Upper lobe of left lung (tissue), 6 donors: ENCODE results near the gene CBX7. TPM values are rescaled to one million over a fixed set of nuclear protein-coding genes. Genes with fewer than 3 reads are reported as not detected.

Experiments
- ATAC-seq, 2 donors: fragments of 200-7000 bp; cut with Tn5 transposase; one replicate each; pipeline ENCODE4 v1.9.1; 2022; ENCODE audit warnings: mild to moderate bottlenecking in 2 of 2, moderate library complexity in 2 of 2; ENCODE audit not compliant: low FRiP score in 2 of 2
- DNase-seq, 2 donors: peaks; one replicate each; pipeline ENCODE4 v3.0.0-alpha.2; 2019 to 2020
- H3K27ac ChIP-seq, 4 donors: fragments of 200-600 bp; sonication (generic); one replicate each; pipeline ENCODE4 v1.5.1; 2016 to 2019
- H3K27me3 ChIP-seq, 4 donors: fragments of 200-600 bp; sonication (generic); one replicate each; pipeline ENCODE4 v1.5.1; 2017 to 2019
- H3K36me3 ChIP-seq, 4 donors: fragments of 200-600 bp; sonication (generic); one replicate each; pipeline ENCODE4 v1.5.1; 2016 to 2019
- H3K4me1 ChIP-seq, 4 donors: fragments of 200-600 bp; sonication (generic); one replicate each; pipeline ENCODE4 v1.5.1; 2018 to 2019
- H3K4me3 ChIP-seq, 4 donors: fragments of 200-600 bp; sonication (generic); one replicate each; pipeline ENCODE4 v1.5.1; 2017 to 2019; ENCODE audit warnings: mild to moderate bottlenecking in 2 of 4, moderate library complexity in 1 of 4
- H3K9me3 ChIP-seq, 4 donors: fragments of 200-600 bp; sonication (generic); one replicate each; pipeline ENCODE4 v1.5.1; 2018 to 2019
- CTCF ChIP-seq, 6 experiments: fragments of 450-650 bp in 4 of 6; fragments of 200-600 bp in 2 of 6; sonication (generic) in 2 of 6; IDR thresholded peaks; one replicate each; pipeline ENCODE4 v1.5.1; 2016 to 2019; ENCODE audit warnings: antibody characterized with exemption in 6 of 6
- EP300 ChIP-seq, 4 donors: sonication (generic); formaldehyde crosslinking; IDR thresholded peaks; one replicate each; pipeline ENCODE4 v1.5.1; 2017; ENCODE audit warnings: antibody characterized with exemption in 4 of 4, control low read depth in 2 of 4
- POLR2A ChIP-seq, 4 donors: fragments of 450-650 bp; IDR thresholded peaks; one replicate each; pipeline ENCODE4 v1.5.1; 2016 to 2017; ENCODE audit warnings: antibody characterized with exemption in 4 of 4, mild to moderate bottlenecking in 2 of 4
- POLR2AphosphoS5 ChIP-seq, 2 donors: sonication (generic); formaldehyde crosslinking; IDR thresholded peaks; one replicate each; pipeline ENCODE4 v1.5.1; 2017; ENCODE audit warnings: antibody characterized with exemption in 2 of 2
- WGBS, 2 donors: methylation state at CpG; one replicate each; pipeline ENCODE4 v1.1.5; 2017 to 2018; 5-methylcytosine and 5-hydroxymethylcytosine counted together
- total RNA-seq, 6 donors: library from RNA; depleted of rRNA in 4 of 6; stranded (reverse); fragments of >200 nt in 4 of 6; gene quantifications; one replicate each; pipeline versions ENCODE4 v1.1.0 to v1.2.1, GENCODE V29; 2016 to 2021
- donor health status: DM: no; HTN: no; CAD: no; lungs with moderate emphysema.
- donor health status: DM: no; HTN: yes; CAD: no; lungs with severe emphysema.

Gene CBX7
- total RNA-seq, 6 donors from 2014 or later: 51.5 to 145 (median 60.6) TPM

DNA sequence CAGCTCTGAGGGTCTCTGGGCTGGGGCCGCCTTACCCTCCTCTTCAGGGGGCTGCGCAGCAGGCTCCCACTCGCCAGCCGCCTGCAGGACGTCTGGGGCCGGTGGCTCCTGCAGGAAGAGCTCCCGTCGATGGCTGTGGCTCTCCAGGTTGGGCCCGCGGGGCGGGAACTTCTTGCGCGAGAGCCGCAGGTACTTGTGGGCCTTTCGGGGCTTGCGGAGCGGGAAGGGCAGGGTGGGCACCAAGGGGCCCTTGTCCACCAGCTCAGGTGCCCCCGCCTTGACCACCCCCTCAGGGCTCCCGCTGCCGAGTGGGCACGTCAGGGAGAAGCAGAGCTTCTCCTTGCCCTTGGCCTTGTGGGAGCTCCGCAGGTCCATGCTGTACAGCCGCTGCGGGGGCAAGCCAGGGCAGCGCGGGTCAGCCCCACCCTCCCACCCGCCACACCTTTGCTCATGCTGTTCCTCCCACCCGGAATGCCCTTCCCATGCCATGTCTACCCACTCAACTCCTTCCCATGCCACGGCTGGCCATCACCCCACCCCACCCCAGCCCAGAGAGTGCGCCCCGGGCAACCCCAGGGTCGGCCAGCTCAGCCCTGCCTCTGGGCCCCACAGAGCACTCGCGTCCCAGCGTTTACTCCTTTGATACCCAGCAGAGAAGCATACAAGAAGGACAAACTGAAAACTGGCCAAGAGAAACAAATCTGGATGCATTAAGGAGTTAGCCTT lies 18.0 kb downstream of the CBX7 start:
- Histone ChIP-seq H3K36me3 (peaks cover 3 to 52% (median 19%) of the 10 kb centered on the region in 4 donors), H3K27ac (no peak overlapping the region), H3K4me3 (no peak overlapping the region), H3K9me3 (no peaks in the 10 kb centered on the region), H3K27me3 (no peaks in the 10 kb centered on the region), H3K4me1 (peaks cover 3 to 14% (median 6%) of the 10 kb centered on the region in 4 donors)
- TF ChIP-seq EP300 (IDR thresholded peaks at IDR 0.05): no peak
- no peak for TF ChIP-seq POLR2AphosphoS5 (IDR thresholded peaks at IDR 0.05)
- no peak for TF ChIP-seq CTCF (IDR thresholded peaks at IDR 0.05)
- no peak for TF ChIP-seq POLR2A (IDR thresholded peaks at IDR 0.05)
- 88 to 94% methylated on average over 14 to 31 of the region's 35 CpGs for WGBS, 2 donors
- ATAC-seq: no peak
- DNase-seq: peak in 1 of 2 donors; percentile 83

DNA sequence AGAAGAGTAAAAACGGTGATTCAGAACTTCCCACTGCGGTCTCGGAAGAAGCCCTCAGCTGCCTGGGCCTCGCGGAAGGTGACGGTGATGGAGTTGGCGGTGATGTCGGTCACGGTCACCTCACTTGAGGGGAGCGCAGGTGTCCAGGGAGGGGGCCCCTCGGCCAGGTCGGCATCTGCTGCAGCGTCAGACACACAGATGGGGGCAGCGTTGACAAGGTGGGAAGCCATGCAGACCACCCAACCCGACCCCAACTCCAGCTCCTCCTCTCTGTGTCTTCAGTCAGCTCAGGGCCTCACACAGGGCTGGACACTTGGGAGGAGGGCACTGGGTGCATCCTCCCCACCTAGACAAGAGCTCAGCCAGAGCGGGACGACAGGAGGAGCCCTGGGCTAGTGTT lies 18.6 kb downstream of the CBX7 start:
- Histone ChIP-seq H3K36me3 (peaks cover 3 to 49% (median 19%) of the 10 kb centered on the region in 4 donors), H3K4me3 (no peak overlapping the region), H3K4me1 (peaks cover 3 to 14% (median 6%) of the 10 kb centered on the region in 4 donors), H3K27me3 (no peaks in the 10 kb centered on the region), H3K27ac (no peak overlapping the region), H3K9me3 (no peaks in the 10 kb centered on the region)
- DNase-seq (peak in 1 of 2 donors; percentile 53), ATAC-seq (no peak)
- no peak for TF ChIP-seq CTCF (IDR thresholded peaks at IDR 0.05)
- no peak for TF ChIP-seq POLR2AphosphoS5 (IDR thresholded peaks at IDR 0.05)
- no peak for TF ChIP-seq EP300 (IDR thresholded peaks at IDR 0.05)
- TF ChIP-seq POLR2A (IDR thresholded peaks at IDR 0.05): no peak
- WGBS, 2 donors: 94 to 95% methylated on average over 10 to 15 of the region's 17 CpGs

DNA sequence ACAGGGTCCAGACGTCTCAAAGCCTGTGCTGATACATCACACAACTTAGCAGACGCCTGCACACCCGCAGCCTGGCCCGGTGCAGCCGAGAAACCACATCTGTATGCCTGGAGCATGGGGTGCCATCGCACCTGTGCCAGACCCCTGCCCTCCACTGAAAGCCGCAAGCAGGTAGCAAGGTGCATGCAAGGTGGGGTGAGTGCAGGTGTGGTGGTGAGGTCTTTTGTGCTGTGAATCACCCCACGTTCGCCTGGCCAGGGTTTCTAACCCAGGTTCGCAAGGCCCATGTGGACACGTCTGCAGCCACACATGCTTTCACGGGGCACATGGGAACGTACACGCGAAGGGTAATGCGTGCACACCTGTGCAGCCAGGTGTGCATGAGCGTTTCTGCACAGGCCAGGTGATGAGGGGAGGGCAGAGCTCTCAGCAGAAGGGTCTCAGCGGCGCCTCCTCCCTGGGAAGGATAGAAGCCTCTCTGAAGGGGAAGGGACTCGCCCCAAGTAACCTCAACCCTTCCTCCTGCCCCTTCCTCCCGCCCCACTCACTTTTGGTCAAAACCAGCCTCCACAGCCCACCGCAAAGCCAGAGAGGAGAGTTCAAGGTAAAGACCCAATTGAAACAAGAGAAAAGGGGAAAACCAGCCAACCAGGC lies 19.5 kb downstream of the CBX7 start:
- ATAC-seq (no peak), DNase-seq (peak in 1 of 2 donors; percentile 58)
- WGBS, 2 donors: 92 to 97% methylated on average over 10 to 22 of the region's 22 CpGs
- Histone ChIP-seq H3K36me3 (peaks cover 3 to 41% (median 16%) of the 10 kb centered on the region in 4 donors), H3K9me3 (no peaks in the 10 kb centered on the region), H3K27me3 (no peaks in the 10 kb centered on the region), H3K27ac (no peak overlapping the region), H3K4me1 (peaks cover 3 to 14% (median 6%) of the 10 kb centered on the region in 4 donors), H3K4me3 (no peak overlapping the region)
- TF ChIP-seq EP300 (IDR thresholded peaks at IDR 0.05) (no peak), CTCF (IDR thresholded peaks at IDR 0.05) (no peak), POLR2A (IDR thresholded peaks at IDR 0.05) (no peak)

DNA sequence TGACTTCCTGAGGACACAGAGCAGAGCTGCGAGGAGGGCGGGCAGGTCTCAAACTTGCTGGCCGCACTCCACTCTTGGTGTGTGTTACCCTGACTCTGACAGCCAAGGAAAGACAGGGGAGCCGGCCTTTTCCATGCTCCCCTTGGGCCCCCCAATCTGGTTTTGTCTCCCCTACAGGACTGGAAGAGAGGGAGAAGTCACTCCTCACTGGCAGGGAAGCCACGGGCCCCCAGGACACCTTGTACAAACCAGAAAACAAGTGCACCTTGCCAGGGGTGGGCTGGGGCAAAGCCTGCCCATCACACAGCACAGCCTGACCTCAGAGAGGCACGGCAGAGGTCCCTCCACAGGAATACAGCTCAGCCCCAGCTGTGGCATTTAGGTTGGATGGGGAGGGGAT lies 20.2 kb downstream of the CBX7 start:
- no peak for DNase-seq
- Histone ChIP-seq H3K27me3 (no peaks in the 10 kb centered on the region), H3K36me3 (peaks cover 3 to 41% (median 16%) of the 10 kb centered on the region in 4 donors), H3K4me1 (peaks cover 3 to 14% (median 6%) of the 10 kb centered on the region in 4 donors), H3K9me3 (no peaks in the 10 kb centered on the region), H3K27ac (no peak overlapping the region), H3K4me3 (no peak overlapping the region)
- TF ChIP-seq CTCF (IDR thresholded peaks at IDR 0.05) (no peak), POLR2AphosphoS5 (IDR thresholded peaks at IDR 0.05) (no peak), POLR2A (IDR thresholded peaks at IDR 0.05) (no peak), EP300 (IDR thresholded peaks at IDR 0.05) (no peak)
- no peak for ATAC-seq
- 83 to 86% methylated on average over 6 of the region's 6 CpGs for WGBS, 2 donors
